Amygdala (tissue), 56 donors: ENCODE data around the gene TMEM259.

Source experiments
- DNase-seq, 56 donors: peaks; one replicate each; lab custom pipeline; 2025; lab: John Stamatoyannopoulos, UW

Gene TMEM259

GRCh38 chr19:1004803-1005664 is 15.9 kb downstream of the TMEM259 start:
- no peak for DNase-seq

DNA sequence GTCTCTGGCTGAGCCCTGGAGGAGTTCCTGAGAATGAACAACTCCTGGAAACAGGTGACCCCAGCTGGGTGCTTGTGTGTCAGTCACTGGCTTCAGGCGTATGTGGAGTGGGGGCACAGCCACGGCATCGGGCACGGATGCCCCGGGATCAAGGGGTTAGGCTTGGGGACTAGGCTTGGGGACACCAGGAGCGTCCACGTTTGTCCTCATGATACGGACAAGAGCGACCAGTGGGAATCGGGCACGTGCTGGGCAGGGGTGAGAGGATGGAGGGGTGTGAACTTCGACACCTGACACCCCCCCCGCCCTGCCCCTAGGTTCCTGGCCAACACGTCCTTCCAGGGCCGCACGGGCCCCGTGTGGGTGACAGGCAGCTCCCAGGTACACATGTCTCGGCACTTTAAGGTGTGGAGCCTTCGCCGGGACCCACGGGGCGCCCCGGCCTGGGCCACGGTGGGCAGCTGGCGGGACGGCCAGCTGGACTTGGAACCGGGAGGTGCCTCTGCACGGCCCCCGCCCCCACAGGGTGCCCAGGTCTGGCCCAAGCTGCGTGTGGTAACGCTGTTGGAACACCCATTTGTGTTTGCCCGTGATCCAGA is 16.6 kb downstream of the TMEM259 start:
- no peak for DNase-seq

DNA sequence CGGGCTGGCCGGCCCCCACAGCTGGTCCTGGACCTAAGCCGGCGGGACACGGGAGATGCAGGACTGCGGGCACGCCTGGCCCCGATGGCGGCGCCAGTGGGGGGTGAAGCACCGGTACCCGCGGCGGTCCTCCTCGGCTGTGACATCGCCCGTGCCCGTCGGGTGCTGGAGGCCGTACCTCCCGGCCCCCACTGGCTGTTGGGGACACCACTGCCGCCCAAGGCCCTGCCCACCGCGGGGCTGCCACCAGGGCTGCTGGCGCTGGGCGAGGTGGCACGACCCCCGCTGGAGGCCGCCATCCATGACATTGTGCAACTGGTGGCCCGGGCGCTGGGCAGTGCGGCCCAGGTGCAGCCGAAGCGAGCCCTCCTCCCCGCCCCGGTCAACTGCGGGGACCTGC is 17.6 kb downstream of the TMEM259 start:
- DNase-seq, result no peak

GRCh38 chr19:1002600-1002999 is 18.3 kb downstream of the TMEM259 start:
- no peak for DNase-seq

DNA sequence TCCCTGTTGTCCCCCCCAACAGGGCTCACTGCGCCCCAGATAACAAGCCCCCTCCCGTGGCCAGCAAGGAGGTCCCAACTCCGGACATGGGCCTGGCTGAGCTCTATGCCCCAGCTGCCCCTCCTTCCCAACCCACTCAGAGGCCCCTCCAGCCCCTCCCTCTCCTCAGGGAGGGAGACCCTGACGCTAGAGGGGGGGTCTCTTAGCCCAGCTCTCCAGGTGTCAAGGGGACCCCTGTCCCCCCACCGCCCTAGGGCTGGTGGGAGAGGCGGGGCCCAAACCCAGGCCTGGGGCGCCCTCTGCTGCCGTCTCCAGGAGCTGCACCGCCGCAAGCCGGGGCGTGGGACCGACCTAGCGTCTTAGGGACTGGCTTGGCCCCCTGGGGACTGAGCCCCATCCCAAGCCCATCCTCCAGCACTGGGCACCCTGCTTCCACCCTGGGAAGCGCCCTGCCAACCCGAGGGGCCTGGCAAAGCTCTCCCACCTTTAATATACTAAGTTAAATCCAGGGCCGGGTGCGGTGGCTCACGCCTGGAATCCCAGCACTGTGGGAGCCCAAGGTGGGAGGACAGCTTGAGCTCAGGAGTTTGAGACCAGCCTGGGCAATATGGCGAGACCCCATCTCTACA is 19.3 kb downstream of the TMEM259 start:
- peak in 16 of 56 donors; percentile 1 to 51 (median 11) for DNase-seq

- DNase-seq, result no peak
These were observed 20.1 kb downstream of the TMEM259 start for GRCh38 chr19:1000591-1001537.

DNA sequence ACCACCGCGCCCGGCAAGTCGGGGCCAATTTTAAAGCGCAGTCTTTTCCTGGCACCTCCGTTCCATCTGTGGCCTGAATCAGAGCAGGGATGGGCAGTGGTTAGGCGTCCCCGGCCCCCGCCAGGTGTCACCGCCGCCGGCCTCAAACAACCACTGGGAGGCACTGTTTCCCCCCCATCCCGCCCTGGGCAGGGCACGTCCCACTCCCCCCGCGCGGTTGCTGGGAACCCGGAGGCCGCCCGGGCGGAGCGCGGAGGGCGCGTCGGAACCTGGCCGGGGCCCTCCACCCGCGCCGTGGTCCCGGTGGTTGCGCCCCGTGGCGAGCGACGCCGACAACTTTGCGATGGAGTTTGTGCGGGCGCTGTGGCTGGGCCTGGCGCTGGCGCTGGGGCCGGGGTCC is 20.8 kb downstream of the TMEM259 start, which contains the start of gene GRIN3B:
GRIN3B (plus strand) TSS at position 325 of the 400 bp plus-strand sequence; CDS start at position 344, 19 bp downstream.
- DNase-seq, result peak in 2 of 56 donors; percentile 6 to 17

GRCh38 chr19:999379-999719 is 21.6 kb downstream of the TMEM259 start:
- DNase-seq, result no peak

DNA sequence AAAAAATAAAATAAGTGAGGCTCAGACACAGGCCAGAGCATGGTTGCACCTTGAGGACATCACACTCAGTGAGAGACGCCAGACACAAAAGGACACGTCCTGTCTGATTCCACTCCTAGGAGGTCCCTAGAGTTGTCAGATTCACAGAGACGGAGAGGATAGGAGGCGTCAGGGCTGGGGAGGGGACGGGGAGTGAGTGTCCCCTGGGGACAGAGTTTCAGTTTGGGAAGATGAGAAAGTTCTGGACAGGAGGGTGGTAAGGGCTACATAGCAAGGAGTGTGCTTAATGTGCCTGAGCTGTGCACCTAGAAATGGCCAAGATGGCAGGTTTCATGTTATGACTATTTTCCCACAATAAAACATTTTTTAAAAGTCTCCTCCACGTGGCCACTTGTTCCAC is 22.9 kb downstream of the TMEM259 start:
- DNase-seq, result no peak

GRCh38 chr19:996051-996838 is 24.7 kb downstream of the TMEM259 start:
- DNase-seq, result peak in 1 of 56 donors; percentile 22

DNA sequence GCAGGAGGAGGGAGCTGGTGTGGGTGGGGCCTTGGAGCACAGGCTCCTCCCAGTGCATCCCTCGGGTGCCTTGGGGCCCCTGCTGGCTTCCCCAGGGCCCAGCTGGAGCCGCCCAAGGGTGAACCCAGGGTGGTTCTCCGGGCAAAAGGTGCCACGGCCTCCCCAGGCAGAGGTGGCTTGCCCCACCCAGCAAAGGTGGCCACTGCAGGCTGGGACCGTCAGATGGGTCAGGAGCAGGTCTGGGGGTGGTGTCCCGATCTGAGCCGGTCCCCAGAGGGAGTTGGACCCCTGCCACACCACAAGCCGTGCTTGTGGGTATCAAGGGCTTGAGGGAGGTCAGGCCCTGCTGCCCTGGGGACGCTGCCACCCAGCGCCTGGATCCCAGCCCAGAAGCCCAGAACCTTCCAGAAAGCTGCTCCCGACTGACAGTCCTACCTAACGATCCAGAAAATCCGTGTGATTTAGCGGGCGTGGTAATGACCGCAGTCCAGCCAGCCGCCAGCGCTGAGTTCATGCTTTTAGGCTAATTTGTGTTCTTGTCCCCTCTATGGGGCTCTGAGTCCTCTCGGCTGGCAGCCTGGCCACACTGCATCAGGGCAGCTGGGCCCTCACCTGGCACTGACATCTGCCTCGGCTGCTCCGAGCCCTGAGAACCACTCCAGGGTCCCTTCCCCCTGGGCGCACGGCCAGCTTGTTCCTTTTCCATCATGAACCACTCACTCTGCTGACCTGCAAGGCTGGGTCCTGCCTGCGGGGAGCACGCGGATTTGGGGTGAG is 25.7 kb downstream of the TMEM259 start:
- peak in 5 of 56 donors; percentile 13 to 46 (median 20) for DNase-seq

DNA sequence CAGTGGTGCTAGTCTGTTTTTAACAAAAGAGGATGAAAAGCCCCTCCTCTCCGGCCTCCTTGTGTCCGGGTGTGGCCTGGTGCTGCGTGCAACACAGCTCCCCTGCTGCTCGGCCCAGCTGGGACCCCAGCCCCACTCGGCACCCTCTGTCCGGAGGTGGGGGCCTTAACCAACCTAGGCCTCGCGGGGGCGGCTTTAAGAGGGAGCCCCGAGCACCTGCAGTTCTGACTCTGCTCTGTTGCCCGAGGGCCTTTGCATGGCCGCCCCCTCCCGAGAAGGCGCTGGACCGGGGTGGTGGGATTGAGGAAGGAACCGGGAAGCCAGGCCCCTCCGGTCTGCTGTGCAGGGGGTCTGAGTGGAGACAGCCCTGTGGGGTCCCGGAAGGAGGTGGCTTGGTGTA is 26.4 kb downstream of the TMEM259 start:
- DNase-seq, result no peak

GRCh38 chr19:993831-994393 is 27.0 kb downstream of the TMEM259 start:
- peak in 1 of 56 donors; percentile 19 for DNase-seq

- no peak for DNase-seq
These were observed 27.5 kb downstream of the TMEM259 start for GRCh38 chr19:993361-993830.

DNA sequence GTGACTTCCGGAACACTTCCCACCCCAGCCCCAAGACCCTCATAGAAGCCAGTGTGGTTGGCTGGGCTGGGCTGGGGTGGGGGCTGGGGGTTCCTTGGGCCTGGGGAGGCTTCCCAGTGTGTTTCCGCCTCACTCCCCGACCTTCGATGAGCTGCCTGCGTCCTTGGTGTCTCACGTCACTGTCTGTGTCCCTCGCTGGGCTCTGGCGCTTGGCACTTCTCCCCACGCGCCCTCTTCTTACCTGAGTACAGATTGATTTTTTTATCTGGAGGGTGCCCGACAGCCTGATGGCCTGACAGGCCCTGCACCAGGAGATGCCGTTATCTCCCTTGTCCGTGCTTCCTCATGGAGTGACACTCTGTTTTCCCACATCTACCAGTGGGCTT is 28.3 kb downstream of the TMEM259 start:
- no peak for DNase-seq

DNA sequence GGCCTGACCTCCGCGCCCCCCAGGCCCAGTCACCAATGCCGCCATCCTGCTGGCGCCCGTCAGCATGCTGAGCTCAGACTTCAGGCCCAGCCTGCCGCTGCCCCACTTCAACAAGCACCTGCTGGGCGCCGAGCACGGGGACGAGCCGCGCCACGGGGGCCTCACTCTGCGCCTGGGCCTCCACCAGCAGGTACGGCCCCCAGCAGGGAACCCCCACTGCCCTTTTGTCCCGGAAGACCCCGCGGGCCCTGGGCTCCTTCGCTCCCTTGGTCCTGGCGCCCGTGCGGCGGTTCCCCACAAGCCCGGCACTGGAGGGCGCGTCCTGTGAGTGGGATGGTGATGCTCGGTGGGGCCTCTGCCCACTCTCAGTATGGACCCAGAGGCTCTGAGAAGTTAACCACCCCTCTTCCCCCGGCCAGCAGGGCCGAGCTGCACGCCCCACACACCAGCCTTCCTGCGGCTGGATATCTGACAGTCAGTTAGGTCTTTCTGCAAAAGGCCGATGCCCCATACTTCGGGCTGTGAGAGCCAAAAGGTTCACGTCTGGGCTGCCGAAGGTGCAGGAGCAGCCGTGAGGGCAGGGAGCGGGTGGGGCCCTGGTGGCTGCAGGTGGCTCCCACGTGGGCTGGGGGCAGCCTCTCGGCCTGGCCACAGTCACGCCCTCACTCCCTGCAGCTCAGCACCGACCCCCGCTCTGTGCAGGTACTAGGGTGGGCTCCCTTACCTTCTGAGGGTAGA is 28.8 kb downstream of the TMEM259 start:
- DNase-seq, result no peak

DNA sequence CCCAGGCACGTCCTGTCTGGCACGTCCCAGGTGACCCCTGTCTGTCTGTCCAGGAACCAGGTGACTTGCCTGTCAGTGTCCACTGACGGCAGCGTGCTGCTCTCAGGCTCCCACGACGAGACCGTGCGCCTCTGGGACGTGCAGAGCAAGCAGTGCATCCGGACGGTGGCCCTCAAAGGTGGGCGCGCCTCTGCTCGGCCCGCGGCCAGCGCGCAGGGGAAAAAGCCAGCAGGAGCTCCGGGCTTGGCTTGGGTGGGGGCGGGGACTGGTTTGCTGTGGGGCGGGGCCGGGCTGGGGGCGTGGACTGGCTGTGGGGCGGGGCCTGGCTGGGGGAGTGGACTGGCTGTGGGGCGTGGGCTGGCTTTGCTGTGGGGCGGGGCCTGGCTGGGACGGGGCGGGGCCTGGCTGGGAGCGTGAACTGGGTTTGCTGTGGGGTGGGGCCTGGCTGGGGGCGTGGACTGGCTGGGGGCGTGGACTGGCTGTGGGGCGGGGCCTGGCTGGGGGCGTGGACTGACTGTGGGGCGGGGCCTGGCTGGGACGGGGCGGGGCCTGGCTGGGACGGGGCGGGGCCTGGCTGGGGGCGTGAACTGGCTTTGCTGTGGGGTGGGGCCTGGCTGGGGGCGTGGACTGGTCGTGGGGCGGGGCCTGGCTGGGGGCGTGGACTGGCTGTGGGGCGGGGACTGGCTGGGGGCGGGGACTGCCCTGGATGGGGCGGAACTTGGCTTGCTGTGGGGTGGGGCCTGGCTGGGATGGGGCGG is 29.6 kb downstream of the TMEM259 start:
- DNase-seq, result peak in 2 of 56 donors; percentile 54 to 74
